H9 (cell line): ENCODE data around the gene LRMDA. TPM values are rescaled to one million over a fixed set of nuclear protein-coding genes. Genes with fewer than 3 reads are reported as not detected.

Source experiments
- DNase-seq: peaks from one replicate; pipeline ENCODE4 v3.0.0-alpha.2; 2017
- H2AFZ ChIP-seq: one replicate; pipeline ENCODE4 v1.6.1; 2013; ENCODE audit warnings: mild to moderate bottlenecking, low read length, control low read depth, moderate library complexity
- H2AK5ac ChIP-seq: 2 replicates; pipeline ENCODE4 v1.6.1; 2013; ENCODE audit warnings: low read length, control low read depth, mixed read lengths; ENCODE audit not compliant: insufficient read length
- H2BK120ac ChIP-seq: one replicate; pipeline ENCODE4 v1.6.1; 2013; ENCODE audit warnings: low read depth, mild to moderate bottlenecking, low read length, control low read depth, inconsistent platforms; ENCODE audit not compliant: poor library complexity, severe bottlenecking
- H2BK12ac ChIP-seq: 2 replicates; pipeline ENCODE4 v1.6.1; 2013; ENCODE audit warnings: low read length, control low read depth, mixed read lengths, low read depth; ENCODE audit not compliant: insufficient read length
- H2BK15ac ChIP-seq: 2 replicates; pipeline ENCODE4 v1.6.1; 2013; ENCODE audit warnings: low read depth, low read length, control low read depth
- H2BK20ac ChIP-seq: one replicate; pipeline ENCODE4 v1.6.1; 2013; ENCODE audit warnings: low read depth, mild to moderate bottlenecking, low read length, control low read depth, inconsistent platforms; ENCODE audit not compliant: poor library complexity, severe bottlenecking
- H2BK5ac ChIP-seq: 2 replicates; pipeline ENCODE4 v1.6.1; 2013; ENCODE audit warnings: low read length, control low read depth, mixed read lengths; ENCODE audit not compliant: insufficient read length
- H3K14ac ChIP-seq: 2 replicates; pipeline ENCODE4 v1.6.1; 2013; ENCODE audit warnings: low read length, control low read depth; ENCODE audit not compliant: insufficient read depth
- H3K18ac ChIP-seq: 2 replicates; pipeline ENCODE4 v1.6.1; 2013; ENCODE audit warnings: low read depth, mild to moderate bottlenecking, mixed read lengths, low read length, control low read depth; ENCODE audit not compliant: insufficient read length
- H3K23ac ChIP-seq: 2 replicates; pipeline ENCODE4 v1.6.1; 2013; ENCODE audit warnings: low read length, control low read depth, mixed read lengths, low read depth; ENCODE audit not compliant: insufficient read length
- H3K23me2 ChIP-seq: 2 replicates; pipeline ENCODE4 v1.6.1; 2013; ENCODE audit warnings: low read depth, mild to moderate bottlenecking, mixed read lengths, low read length, control low read depth; ENCODE audit not compliant: insufficient read length, poor library complexity, severe bottlenecking
- H3K27ac ChIP-seq: 2 replicates; pipeline ENCODE4 v1.5.1; 2013; ENCODE audit warnings: low read length, control low read depth, mixed read lengths, low read depth; ENCODE audit not compliant: insufficient read length
- H3K27me3 ChIP-seq: 2 replicates; pipeline ENCODE4 v1.6.1; 2013; ENCODE audit warnings: low read length, control low read depth, inconsistent platforms; ENCODE audit not compliant: insufficient read depth
- H3K4ac ChIP-seq: 2 replicates; pipeline ENCODE4 v1.6.1; 2013; ENCODE audit warnings: low read depth, mild to moderate bottlenecking, control low read depth, inconsistent platforms, low read length, moderate library complexity
- H3K4me1 ChIP-seq: 2 replicates; pipeline ENCODE4 v1.6.1; 2013; ENCODE audit warnings: low read length, control low read depth, inconsistent platforms; ENCODE audit not compliant: insufficient read depth
- H3K4me2 ChIP-seq: 2 replicates; pipeline ENCODE4 v1.6.1; 2013; ENCODE audit warnings: low read length, control low read depth, mixed read lengths; ENCODE audit not compliant: insufficient read length, insufficient read depth
- H3K56ac ChIP-seq: 2 replicates; pipeline ENCODE4 v1.6.1; 2013; ENCODE audit warnings: low read depth, mild to moderate bottlenecking, mixed read lengths, low read length, control low read depth; ENCODE audit not compliant: insufficient read length
- H3K79me1 ChIP-seq: 2 replicates; pipeline ENCODE4 v1.6.1; 2013; ENCODE audit warnings: low read depth, mild to moderate bottlenecking, moderate library complexity, low read length, control low read depth, inconsistent platforms; ENCODE audit not compliant: insufficient read depth, poor library complexity, severe bottlenecking
- H3K79me2 ChIP-seq: 2 replicates; pipeline ENCODE4 v1.6.1; 2013; ENCODE audit warnings: low read length, control low read depth, inconsistent platforms; ENCODE audit not compliant: insufficient read depth
- H3K9ac ChIP-seq: 2 replicates; pipeline ENCODE4 v1.6.1; 2013; ENCODE audit warnings: low read length, control low read depth, mixed read lengths; ENCODE audit not compliant: insufficient read length; ENCODE audit errors: extremely low read depth
- H3K9me3 ChIP-seq: one replicate; pipeline ENCODE4 v1.6.1; 2013; ENCODE audit warnings: low read depth, low read length, inconsistent platforms; ENCODE audit not compliant: control insufficient read depth
- H3T11ph ChIP-seq: one replicate; pipeline ENCODE4 v1.6.1; 2013; ENCODE audit warnings: mild to moderate bottlenecking, low read length, control low read depth, inconsistent platforms
- H4K20me1 ChIP-seq: one replicate; pipeline ENCODE4 v1.6.1; 2013; ENCODE audit not compliant: control insufficient read depth, insufficient read length, insufficient read depth
- H4K5ac ChIP-seq: 2 replicates; pipeline ENCODE4 v1.6.1; 2013; ENCODE audit warnings: low read depth, mild to moderate bottlenecking, mixed read lengths, low read length, control low read depth; ENCODE audit not compliant: insufficient read length
- H4K8ac ChIP-seq: replicated peaks from 2 replicates; pipeline ENCODE4 v1.6.1; 2013; ENCODE audit warnings: low read length, control low read depth, mixed read lengths, low read depth; ENCODE audit not compliant: insufficient read length
- H4K91ac ChIP-seq: 2 replicates; pipeline ENCODE4 v1.6.1; 2013; ENCODE audit warnings: low read depth, mild to moderate bottlenecking, moderate library complexity, mixed read lengths, low read length, control low read depth; ENCODE audit not compliant: insufficient read length
- H3K27ac Mint-ChIP-seq, 3 experiments: 2 replicates in 2 of 3; 3 replicates in 1 of 3; pipeline ENCODE4 v1.8.0; 2020 to 2021; ENCODE audit warnings: mixed read lengths in 3 of 3, mild to moderate bottlenecking in 1 of 3, moderate library complexity in 1 of 3
- H3K27me3 Mint-ChIP-seq: 2 replicates; pipeline ENCODE4 v1.8.0; 2021; ENCODE audit warnings: low read depth, mild to moderate bottlenecking, moderate library complexity, mixed read lengths
- H3K36me3 Mint-ChIP-seq, 3 experiments: 2 replicates in 2 of 3; 3 replicates in 1 of 3; pipeline ENCODE4 v1.8.0; 2020 to 2021; ENCODE audit warnings: low read depth in 3 of 3, mixed read lengths in 3 of 3; ENCODE audit not compliant: insufficient read depth in 1 of 3
- H3K4me1 Mint-ChIP-seq, 2 experiments: 2 replicates each; pipeline ENCODE4 v1.8.0; 2020; ENCODE audit warnings: mixed read lengths in 2 of 2
- H3K4me3 Mint-ChIP-seq, 2 experiments: 2 replicates in 1 of 2; 3 replicates in 1 of 2; pipeline ENCODE4 v1.8.0; 2020 to 2021; ENCODE audit warnings: mild to moderate bottlenecking in 2 of 2, mixed read lengths in 2 of 2, moderate library complexity in 1 of 2
- H3K9me3 Mint-ChIP-seq, 2 experiments: 2 replicates in 1 of 2; 3 replicates in 1 of 2; pipeline ENCODE4 v1.8.0; 2020; ENCODE audit warnings: mild to moderate bottlenecking in 2 of 2, mixed read lengths in 2 of 2, moderate library complexity in 1 of 2
- CTCF ChIP-seq: fragments of 200-600 bp; sonication (generic); conservative IDR thresholded peaks from 3 replicates; pipeline ENCODE4 v1.8.0; 2021; ENCODE audit warnings: antibody characterized with exemption, mild to moderate bottlenecking
- WGBS: extraction: QIAGEN DNeasy Blood & Tissue Kit; methylation state at CpG from one replicate; pipeline ENCODE4 v1.1.7; 2013; ENCODE audit warnings: missing lambda C conversion rate, low lambda C conversion rate, mixed read lengths; ENCODE audit not compliant: insufficient read length; ENCODE audit errors: extremely low coverage; 5-methylcytosine and 5-hydroxymethylcytosine counted together
- total RNA-seq: library from RNA; stranded (reverse); gene quantifications from 2 replicates; pipeline ENCODE4 v1.2.1, GENCODE V29; 2021

Gene LRMDA
- total RNA-seq, 1 experiment from 2014 or later: 1.8 TPM

GRCh38 chr10:76029782-76030181 lies 598.4 kb downstream of the LRMDA start:
- Histone ChIP-seq H4K5ac (no peak overlapping the region), H3K18ac (no peak overlapping the region), H3K23me2 (no peaks in the 10 kb centered on the region), H2AFZ (no peak overlapping the region), H2AK5ac (no peak overlapping the region), H3K27me3 (no peaks in the 10 kb centered on the region), H2BK5ac (no peak overlapping the region), H3K56ac (no peak overlapping the region), H2BK12ac (no peak overlapping the region), H4K91ac (no peak overlapping the region), H4K8ac (no peak overlapping the region), H3K14ac (no peak overlapping the region), H3K4me2 (no peak overlapping the region), H3K27ac (no peak overlapping the region), H2BK120ac (no peak overlapping the region), H2BK20ac (no peak overlapping the region), H3K9ac (no peak overlapping the region), H4K20me1 (no peaks in the 10 kb centered on the region), H3K9me3 (no peaks in the 10 kb centered on the region), H3K4me1 (peaks cover 2% of the 10 kb centered on the region; the same call in 1 of the 2 replicates), H3K4ac (no peak overlapping the region), H2BK15ac (no peak overlapping the region), H3K79me2 (no peaks in the 10 kb centered on the region), H3T11ph (no peak overlapping the region), H3K23ac (no peak overlapping the region), H3K79me1 (no peaks in the 10 kb centered on the region)
- Mint-ChIP-seq H3K4me1 (peaks cover 5 to 14% of the 10 kb centered on the region in 2 experiments), H3K27me3 (no peaks in the 10 kb centered on the region), H3K9me3 (no peaks in the 10 kb centered on the region), H3K4me3 (no peak overlapping the region), H3K36me3 (no peaks in the 10 kb centered on the region), H3K27ac (no peak overlapping the region)
- DNase-seq: no peak
- no CpG with 5 or more reads among the region's 4 CpGs for WGBS
- TF ChIP-seq CTCF: no peak
